WI38 (cell line): ENCODE measurements around the gene KRTAP10-7.
"Not testable (repeated sequence)": the region's sequence is repeated elsewhere in the genome, so short reads cannot be mapped to it uniquely, and the experiment has no call there.

Source experiments
- H3K4me3 ChIP-seq: 2 replicates; pipeline ENCODE4 v1.5.1; 2011; ENCODE audit warnings: low read depth, mild to moderate bottlenecking, control low read depth, low read length
- TF ChIP-seq, protein P1 (sequence below): IDR thresholded peaks from 2 replicates; pipeline ENCODE4 v1.5.1; 2012; ENCODE audit warnings: low read depth, mild to moderate bottlenecking, control low read depth, low read length

The KRTAP10-7 gene

DNA sequence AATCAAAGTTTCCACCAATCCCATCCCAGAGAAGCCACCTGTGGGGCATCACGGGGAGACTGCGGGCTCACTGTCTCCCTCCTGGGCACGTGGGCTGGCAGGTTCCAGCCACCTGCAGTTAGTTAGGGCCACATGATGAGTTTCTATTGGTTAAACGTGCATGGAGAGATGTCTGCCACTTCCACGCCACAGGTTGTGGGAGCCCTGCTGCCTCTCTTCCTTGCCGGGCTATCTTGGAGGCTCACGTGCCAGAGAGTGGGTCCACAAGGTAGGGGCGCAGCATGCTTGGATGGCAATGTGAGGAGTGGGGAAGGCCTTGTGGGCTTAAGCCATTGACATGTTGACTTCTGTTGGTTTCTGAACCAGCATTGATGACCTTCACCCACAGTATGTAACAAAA lies 3.5 kb downstream of the KRTAP10-7 start:
- no peak overlapping the region for H3K4me3 ChIP-seq
- TF ChIP-seq, protein P1, sequence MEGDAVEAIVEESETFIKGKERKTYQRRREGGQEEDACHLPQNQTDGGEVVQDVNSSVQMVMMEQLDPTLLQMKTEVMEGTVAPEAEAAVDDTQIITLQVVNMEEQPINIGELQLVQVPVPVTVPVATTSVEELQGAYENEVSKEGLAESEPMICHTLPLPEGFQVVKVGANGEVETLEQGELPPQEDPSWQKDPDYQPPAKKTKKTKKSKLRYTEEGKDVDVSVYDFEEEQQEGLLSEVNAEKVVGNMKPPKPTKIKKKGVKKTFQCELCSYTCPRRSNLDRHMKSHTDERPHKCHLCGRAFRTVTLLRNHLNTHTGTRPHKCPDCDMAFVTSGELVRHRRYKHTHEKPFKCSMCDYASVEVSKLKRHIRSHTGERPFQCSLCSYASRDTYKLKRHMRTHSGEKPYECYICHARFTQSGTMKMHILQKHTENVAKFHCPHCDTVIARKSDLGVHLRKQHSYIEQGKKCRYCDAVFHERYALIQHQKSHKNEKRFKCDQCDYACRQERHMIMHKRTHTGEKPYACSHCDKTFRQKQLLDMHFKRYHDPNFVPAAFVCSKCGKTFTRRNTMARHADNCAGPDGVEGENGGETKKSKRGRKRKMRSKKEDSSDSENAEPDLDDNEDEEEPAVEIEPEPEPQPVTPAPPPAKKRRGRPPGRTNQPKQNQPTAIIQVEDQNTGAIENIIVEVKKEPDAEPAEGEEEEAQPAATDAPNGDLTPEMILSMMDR, result no peak

DNA sequence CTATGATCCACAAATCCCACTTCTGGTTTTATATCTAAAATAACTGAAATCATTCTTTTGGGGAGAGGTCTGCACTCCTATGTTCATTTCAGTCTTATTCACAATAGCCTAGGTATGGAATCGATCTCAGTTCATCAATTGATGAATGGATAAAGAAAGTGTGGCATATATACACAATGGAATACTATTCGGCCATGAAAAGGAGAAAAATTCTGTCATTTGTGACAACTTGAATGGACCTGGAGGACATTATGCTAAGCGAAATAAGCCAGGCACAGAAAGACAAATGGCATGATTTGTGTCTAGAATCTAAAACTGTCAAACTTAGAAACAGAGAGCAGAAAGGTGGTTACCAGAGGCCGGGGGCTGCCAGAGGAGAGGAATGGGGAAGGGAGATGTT lies 6.1 kb downstream of the KRTAP10-7 start:
- no peak overlapping the region for H3K4me3 ChIP-seq
- TF ChIP-seq, protein P1, result no peak

DNA sequence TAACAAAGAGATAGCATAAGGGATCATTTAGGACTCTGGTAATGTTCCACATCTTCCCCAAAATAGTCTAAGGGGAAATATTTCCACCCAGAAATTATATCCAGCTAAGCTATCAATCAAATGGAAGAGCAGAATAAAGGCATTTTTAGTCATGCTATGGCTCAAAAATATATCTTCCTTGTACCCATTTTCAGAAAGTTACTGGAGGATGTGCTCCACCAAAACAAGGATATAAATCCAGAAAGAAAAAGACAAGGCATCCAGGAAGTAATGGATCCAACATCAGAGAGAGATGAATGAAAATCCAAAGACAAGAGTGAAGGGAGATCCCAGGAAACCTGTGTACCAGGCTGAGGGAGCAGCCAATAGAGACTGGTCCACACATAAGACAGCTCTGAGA lies 8.8 kb downstream of the KRTAP10-7 start:
- TF ChIP-seq, protein P1, result no peak

DNA sequence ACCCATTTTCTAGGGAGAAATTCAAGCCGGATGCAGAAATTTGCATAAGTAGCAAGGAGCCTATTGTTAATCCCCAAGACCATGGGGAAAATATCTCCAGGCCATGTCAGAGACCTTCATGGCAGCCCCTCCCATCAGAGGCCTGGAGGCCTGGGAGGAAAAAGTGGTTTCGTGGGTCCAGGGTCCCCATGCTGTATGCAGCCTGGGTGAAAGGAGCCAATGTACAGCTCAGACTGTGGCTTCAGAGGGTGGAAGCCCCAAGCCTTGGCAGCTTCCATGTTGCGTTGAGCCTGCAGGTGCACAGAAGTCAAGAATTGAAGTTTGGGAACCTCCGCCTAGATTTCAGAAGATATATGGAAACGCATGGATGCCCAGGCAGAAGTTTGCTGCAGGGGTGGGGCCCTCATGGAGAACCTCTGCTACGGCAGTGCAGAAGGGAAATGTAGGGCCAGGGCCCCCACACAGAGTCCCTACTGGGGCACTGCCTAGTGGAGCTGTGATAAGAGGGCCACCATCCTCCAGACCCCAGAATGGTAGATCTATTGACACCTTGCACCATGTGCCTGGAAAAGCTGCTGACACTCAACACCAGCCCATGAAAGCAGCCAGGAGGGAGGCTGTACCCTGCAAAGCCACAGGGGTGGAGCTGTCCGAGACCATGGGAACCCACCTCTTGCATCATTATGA lies 9.9 kb downstream of the KRTAP10-7 start:
- not testable (repeated sequence) for H3K4me3 ChIP-seq

More for the DNA sequence above, 8.8 kb downstream of the KRTAP10-7 start:
- no peak overlapping the region for H3K4me3 ChIP-seq

DNA sequence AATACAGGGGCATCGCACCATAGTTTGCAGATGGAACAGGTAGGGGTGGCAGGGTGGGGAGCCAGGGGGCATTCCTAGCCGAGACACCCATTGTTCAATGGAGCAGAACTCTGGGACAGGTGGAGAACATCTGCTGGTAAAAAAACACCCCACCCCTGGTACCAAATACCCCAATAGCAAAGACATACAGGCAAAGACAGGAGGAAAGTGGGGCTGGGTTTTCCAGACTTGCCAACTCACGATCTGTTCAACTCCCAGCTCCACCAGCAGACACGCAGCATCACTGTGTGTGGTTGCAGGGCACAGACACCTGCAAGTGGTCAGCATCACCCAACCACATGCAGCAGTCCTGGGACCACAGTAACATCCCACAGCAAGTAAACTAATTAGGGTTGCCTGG lies 11.2 kb downstream of the KRTAP10-7 start:
- TF ChIP-seq, protein P1, result no peak
- no peak overlapping the region for H3K4me3 ChIP-seq

DNA sequence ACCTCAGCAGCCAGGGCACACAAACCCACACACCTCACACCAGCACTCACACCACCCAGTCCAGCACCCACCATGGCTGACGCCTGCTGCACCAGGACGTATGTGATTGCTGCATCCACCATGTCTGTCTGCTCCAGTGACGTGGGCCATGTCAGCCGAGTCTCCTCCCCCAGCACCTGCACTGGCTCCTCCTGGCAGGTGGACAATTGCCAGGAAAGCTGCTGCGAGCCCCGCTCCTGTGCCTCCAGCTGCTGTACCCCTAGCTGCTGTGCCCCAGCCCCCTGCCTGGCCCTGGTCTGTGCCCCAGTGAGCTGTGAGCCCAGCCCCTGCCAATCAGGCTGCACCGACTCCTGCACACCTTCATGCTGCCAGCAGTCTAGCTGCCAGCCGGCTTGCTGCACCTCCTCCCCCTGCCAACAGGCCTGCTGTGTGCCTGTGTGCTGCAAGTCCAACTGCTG lies 11.7 kb downstream of the KRTAP10-7 start, which contains the start of gene KRTAP10-8:
TSS of gene KRTAP10-8 (plus strand) at position 51 of the 458 bp plus-strand sequence. CDS start at position 73, 22 bp downstream.
- H3K4me3 ChIP-seq, result no peak within 1 kb of the TSS
- TF ChIP-seq, protein P1, result no peak

DNA sequence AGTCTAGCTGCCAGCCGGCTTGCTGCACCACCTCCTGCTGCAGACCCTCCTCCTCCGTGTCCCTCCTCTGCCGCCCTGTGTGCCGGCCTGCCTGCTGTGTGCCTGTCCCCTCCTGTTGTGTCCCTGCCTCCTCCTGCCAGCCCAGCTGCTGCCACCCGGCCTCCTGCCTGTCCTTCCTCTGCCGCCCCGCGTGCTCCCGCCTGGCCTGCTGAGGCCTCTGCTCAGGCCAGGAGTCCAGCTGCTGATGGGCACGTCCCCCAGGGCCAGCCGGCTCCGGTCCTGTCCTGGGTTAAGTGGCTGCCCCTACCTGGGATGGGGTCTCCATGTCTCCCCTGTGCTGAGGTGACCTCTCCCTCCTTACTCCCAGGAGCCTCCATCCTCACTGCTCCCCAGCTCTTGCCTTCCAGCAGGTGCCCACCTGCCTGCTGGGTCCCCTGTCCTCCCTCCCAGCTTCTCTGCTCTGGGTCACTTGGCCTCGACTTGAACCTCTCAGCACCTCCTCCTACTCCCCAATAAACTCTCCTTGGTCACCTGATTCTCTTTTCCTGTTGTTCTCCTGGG lies 12.4 kb downstream of the KRTAP10-7 start:
- no peak overlapping the region for H3K4me3 ChIP-seq
- TF ChIP-seq, protein P1, result no peak
